ENCODE results near the gene CRTC1. TPM values are rescaled to one million over a fixed set of nuclear protein-coding genes. Genes with fewer than 3 reads are reported as not detected.

The CRTC1 gene
- total RNA-seq, 1 experiment from 2014 or later = 18.1 TPM

DNA sequence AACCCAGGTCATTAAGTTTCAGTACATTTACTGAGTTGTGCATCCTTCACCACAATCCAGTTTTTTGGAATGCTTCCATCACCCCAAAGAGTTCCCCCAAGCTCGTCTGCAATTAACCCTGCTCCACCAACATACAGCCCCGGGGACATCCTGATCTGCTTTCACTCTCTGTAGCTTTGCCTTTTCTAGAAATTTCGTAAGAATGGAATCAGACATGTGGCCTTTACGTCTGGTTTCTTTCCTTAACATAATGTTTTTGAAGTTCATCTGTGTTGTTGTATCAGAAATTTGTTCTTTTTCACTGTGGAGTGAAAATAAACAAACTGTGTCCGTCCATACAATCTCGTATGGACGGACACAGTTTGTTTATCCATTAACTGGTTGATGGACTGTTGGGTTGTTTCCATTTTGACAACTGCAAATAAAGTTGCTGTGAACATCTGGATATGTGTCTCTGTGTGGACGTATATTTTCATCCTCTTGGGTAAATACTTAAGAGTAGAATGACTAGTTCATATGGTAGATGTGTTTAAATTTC, 43.7 kb upstream of the CRTC1 start:
- POLR2A ChIA-PET (ENCODE audit: low non-redundant PET) = no interaction called here
- peaks cover 13% of the 10 kb centered on the region for H3K4me1 ChIP-seq (ENCODE audit: insufficient read depth, low read length, poor library complexity, severe bottlenecking)
- TF ChIP-seq, protein P1, sequence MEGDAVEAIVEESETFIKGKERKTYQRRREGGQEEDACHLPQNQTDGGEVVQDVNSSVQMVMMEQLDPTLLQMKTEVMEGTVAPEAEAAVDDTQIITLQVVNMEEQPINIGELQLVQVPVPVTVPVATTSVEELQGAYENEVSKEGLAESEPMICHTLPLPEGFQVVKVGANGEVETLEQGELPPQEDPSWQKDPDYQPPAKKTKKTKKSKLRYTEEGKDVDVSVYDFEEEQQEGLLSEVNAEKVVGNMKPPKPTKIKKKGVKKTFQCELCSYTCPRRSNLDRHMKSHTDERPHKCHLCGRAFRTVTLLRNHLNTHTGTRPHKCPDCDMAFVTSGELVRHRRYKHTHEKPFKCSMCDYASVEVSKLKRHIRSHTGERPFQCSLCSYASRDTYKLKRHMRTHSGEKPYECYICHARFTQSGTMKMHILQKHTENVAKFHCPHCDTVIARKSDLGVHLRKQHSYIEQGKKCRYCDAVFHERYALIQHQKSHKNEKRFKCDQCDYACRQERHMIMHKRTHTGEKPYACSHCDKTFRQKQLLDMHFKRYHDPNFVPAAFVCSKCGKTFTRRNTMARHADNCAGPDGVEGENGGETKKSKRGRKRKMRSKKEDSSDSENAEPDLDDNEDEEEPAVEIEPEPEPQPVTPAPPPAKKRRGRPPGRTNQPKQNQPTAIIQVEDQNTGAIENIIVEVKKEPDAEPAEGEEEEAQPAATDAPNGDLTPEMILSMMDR (conservative IDR thresholded peaks at IDR 0.05; ENCODE audit: low read depth, low read length) = no peak
- TF ChIP-seq EZH2 (IDR thresholded peaks at IDR 0.05; ENCODE audit: borderline replicate concordance, low read depth, low read length, poor library complexity, severe bottlenecking) = no peak
- intact Hi-C loops (cut with micrococcal nuclease; ENCODE audit: unreplicated experiment) = no loop called here
- no peak overlapping the region for H3K27ac ChIP-seq (ENCODE audit: low read depth, low read length, poor library complexity, severe bottlenecking)
- CTCF ChIA-PET = no interaction called here
- no peak for DNase-seq (ENCODE audit: low spot score)
- no peak overlapping the region for H3K4me3 ChIP-seq (ENCODE audit: low read depth, low read length, poor library complexity, severe bottlenecking)
- H3K9me3 ChIP-seq (ENCODE audit: low read depth, low read length, poor library complexity, severe bottlenecking) = no peaks in the 10 kb centered on the region
- BruUV-seq (replicated peaks) = TSS peak; percentile 27
- H3K27me3 ChIP-seq (replicated peaks; ENCODE audit: insufficient read depth, low read depth, low read length, poor library complexity) = no peaks in the 10 kb centered on the region
- no peaks in the 10 kb centered on the region for H3K36me3 ChIP-seq (ENCODE audit: insufficient read depth, low read length, poor library complexity, severe bottlenecking)

DNA sequence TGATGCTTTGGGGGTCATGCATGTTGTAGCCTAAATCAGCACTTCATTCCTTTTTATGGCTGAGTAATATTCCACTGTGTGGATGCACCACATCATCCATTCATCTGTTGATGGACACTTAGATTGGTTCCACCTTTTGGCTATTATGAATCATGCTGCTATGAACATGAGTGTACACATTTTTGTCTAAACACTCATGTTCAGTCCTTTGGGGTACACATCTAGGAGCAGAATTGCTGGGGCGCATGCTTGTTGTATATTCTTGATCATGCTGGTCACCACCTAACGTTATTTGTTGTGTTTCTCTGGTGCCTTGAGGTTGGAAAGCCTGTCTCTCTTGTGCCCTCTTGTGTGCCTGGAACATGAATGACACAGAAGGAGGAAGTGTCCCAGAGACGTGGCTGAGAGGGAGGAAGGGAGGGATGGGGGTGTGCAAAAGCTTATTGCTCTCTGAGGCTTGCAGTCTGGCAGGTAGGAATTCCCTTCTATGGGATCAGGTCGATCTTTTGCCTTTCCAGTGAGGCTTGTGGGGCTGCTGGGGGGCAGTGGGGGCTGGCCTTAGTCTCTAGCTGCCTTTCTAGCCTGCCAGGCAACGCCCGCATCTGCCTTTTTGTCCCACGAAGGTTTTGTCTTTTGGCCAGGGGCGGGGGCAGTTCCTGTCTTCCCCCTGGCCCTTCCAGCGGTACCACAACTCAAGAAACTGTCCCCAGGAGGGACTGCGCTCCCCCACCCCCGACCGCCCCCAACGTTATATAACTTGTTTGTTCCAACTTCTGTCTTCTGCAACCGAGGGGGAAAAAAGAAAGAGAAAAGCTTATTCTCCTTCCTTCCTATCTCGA, 39.1 kb upstream of the CRTC1 start:
- H3K4me3 ChIP-seq (ENCODE audit: low read depth, low read length, poor library complexity, severe bottlenecking) = no peak overlapping the region
- no peak for DNase-seq (ENCODE audit: low spot score)
- TF ChIP-seq, protein P1 (conservative IDR thresholded peaks at IDR 0.05; ENCODE audit: low read depth, low read length) = 0 out of 2 replicates have a peak, but pooled peaks have one; percentile 8
- TF ChIP-seq EZH2 (IDR thresholded peaks at IDR 0.05; ENCODE audit: borderline replicate concordance, low read depth, low read length, poor library complexity, severe bottlenecking) = no peak
- H3K27me3 ChIP-seq (replicated peaks; ENCODE audit: insufficient read depth, low read depth, low read length, poor library complexity) = no peaks in the 10 kb centered on the region
- no TSS peak for BruUV-seq (replicated peaks)
- H3K36me3 ChIP-seq (ENCODE audit: insufficient read depth, low read length, poor library complexity, severe bottlenecking) = no peaks in the 10 kb centered on the region
- H3K9me3 ChIP-seq (ENCODE audit: low read depth, low read length, poor library complexity, severe bottlenecking) = no peaks in the 10 kb centered on the region
- ChIA-PET POLR2A (ENCODE audit: low non-redundant PET) (no interaction called here), CTCF (no interaction called here)
- intact Hi-C loops (cut with micrococcal nuclease; ENCODE audit: unreplicated experiment) = no loop called here
- no peak overlapping the region for H3K27ac ChIP-seq (ENCODE audit: low read depth, low read length, poor library complexity, severe bottlenecking)
- H3K4me1 ChIP-seq (ENCODE audit: insufficient read depth, low read length, poor library complexity, severe bottlenecking) = no peaks in the 10 kb centered on the region

- ChIA-PET CTCF (no interaction called here), POLR2A (ENCODE audit: low non-redundant PET) (no interaction called here)
- no TSS peak for BruUV-seq (replicated peaks)
- no peak for DNase-seq (ENCODE audit: low spot score)
- no peak overlapping the region for H3K4me3 ChIP-seq (ENCODE audit: low read depth, low read length, poor library complexity, severe bottlenecking)
- H3K4me1 ChIP-seq (ENCODE audit: insufficient read depth, low read length, poor library complexity, severe bottlenecking) = no peaks in the 10 kb centered on the region
- TF ChIP-seq, protein P1 (conservative IDR thresholded peaks at IDR 0.05; ENCODE audit: low read depth, low read length) = no peak
- no peak for TF ChIP-seq EZH2 (IDR thresholded peaks at IDR 0.05; ENCODE audit: borderline replicate concordance, low read depth, low read length, poor library complexity, severe bottlenecking)
- no peaks in the 10 kb centered on the region for H3K9me3 ChIP-seq (ENCODE audit: low read depth, low read length, poor library complexity, severe bottlenecking)
- H3K27ac ChIP-seq (ENCODE audit: low read depth, low read length, poor library complexity, severe bottlenecking) = no peak overlapping the region
- intact Hi-C loops (cut with micrococcal nuclease; ENCODE audit: unreplicated experiment) = no loop called here
- no peaks in the 10 kb centered on the region for H3K36me3 ChIP-seq (ENCODE audit: insufficient read depth, low read length, poor library complexity, severe bottlenecking)
- no peaks in the 10 kb centered on the region for H3K27me3 ChIP-seq (replicated peaks; ENCODE audit: insufficient read depth, low read depth, low read length, poor library complexity)
Measured at GRCh38 chr19:18645035-18645511, 38.4 kb upstream of the CRTC1 start.
